ENCODE results near the gene HPD. TPM values are rescaled to one million over a fixed set of nuclear protein-coding genes. Genes with fewer than 3 reads are reported as not detected.
"Not testable (repeated sequence)": the region's sequence is repeated elsewhere in the genome, so short reads cannot be mapped to it uniquely, and the experiment has no call there.

Gene HPD
- total RNA-seq, 2 experiments from 2014 or later = not detected

DNA sequence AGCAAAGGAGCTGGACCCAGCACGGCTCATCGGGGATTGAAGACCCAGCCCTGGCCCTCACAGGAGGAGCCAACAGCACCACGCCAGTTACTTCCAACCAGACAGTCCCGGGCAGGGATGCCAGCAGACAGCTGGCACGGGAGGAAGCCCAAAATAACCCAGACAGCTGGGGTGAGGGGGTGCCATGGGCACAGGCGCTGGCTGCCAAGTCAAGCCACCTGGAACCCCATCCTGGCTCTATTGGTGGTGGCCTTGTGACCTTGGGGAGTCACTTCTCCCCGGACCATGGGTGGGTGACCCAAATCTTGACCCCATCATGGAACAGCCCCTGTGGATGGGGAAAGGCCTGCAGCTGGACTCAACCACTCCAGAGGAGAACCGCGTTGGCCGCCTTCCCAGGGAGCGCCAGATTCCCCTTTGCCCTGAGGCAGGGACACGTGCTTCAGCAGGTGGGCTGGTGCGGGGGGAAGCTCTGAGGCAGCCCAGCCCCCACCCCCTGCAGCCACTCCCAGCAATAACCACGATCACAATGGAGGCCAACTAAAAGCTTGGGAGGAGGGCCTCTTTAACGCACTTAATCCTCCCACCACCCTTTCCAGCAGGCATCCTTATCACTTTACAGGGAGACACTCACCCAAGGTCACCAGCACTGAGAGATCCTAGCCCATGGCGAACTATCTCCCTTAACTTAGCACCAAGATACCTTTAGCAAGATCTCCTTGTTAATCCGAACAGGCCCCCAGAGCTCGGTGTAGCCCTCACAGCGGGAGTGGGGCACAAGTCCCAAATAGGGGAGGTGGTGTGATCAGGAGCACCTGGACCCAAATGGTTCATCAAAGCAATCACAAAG, 60.5 kb downstream of the HPD start:
- POLR2A ChIA-PET = interaction anchor here (1.2 to 32.8 kb wide), 3 partner anchors 3 to 38 kb away, joined by 4 to 1170 read pairs (median 1170); partner anchors contain the start of genes RHOF and SETD1B
- no peak for DNase-seq
- peaks cover 44% of the 10 kb centered on the region for H3K36me3 Mint-ChIP-seq (ENCODE audit: low read depth)
- H3K27ac Mint-ChIP-seq = peak overlapping the region; percentile 92
- peaks cover 41% of the 10 kb centered on the region for H3K4me1 Mint-ChIP-seq
- H3K4me3 Mint-ChIP-seq = peak overlapping the region; percentile 84
- H3K27me3 Mint-ChIP-seq = no peaks in the 10 kb centered on the region
- CTCF ChIA-PET = interaction anchor here (1.3 to 19.6 kb wide), 7 partner anchors 8 to 120 kb away, joined by 3 to 683 read pairs (median 4); partner anchors contain the start of genes CFAP251, PSMD9 and SETD1B
- no peaks in the 10 kb centered on the region for H3K9me3 Mint-ChIP-seq

DNA sequence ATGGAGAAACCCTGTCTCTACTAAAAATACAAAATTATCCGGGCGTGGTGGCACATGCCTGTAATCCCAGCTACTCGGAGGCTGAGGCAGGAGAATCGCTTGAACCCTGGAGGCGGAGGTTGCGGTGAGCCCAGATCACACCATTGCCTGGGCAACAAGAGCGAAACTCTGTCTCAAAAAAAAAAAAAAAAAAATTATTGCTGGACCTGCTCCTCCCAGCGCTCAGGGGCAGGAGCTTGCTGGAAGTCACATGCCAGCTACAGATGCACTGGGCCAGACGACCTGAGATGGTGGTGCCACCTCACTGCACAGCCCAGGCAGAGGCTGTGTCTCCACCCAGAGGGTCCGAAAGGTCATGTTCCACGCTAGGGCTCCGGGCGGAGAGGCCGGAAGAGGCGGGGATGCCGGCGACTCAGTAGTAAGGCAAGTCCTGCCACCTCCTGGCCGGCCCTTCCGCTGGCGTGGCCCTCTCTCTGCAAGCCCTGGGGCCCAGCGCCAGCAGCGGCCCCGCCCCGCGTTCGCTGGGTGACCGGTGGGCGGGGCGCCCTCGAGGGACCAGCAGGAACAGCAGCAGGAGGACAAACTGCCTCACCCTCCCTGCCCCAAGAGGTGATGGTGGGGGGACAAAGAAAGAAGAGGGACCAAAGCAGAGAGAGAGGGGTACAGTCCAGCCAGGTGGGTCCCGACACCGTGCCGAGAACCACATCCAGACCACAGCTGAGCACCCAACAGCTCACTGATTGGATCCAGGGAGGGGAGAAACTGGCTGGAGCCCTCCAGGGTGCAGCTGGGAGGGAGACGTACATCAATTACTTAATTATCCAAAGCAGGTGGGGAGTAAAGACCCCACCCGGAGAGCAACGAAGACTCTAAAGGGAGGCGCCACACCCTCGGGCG, 61.6 kb downstream of the HPD start:
- peaks cover 39% of the 10 kb centered on the region for H3K4me1 Mint-ChIP-seq
- ChIA-PET POLR2A (interaction anchor here (0.6 to 32.8 kb wide), 6 partner anchors 4 to 121 kb away, joined by 3 to 1170 read pairs (median 26); partner anchors contain the start of genes CFAP251, PSMD9, RHOF and SETD1B), CTCF (interaction anchor here (0.7 to 19.6 kb wide), 6 partner anchors 10 to 110 kb away, joined by 4 to 683 read pairs (median 72); partner anchors contain the start of genes PSMD9, SETD1B and TMEM120B)
- H3K36me3 Mint-ChIP-seq (ENCODE audit: low read depth) = peaks cover 42% of the 10 kb centered on the region
- no peak overlapping the region for H3K27ac Mint-ChIP-seq
- no peaks in the 10 kb centered on the region for H3K9me3 Mint-ChIP-seq
- DNase-seq = no peak
- H3K4me3 Mint-ChIP-seq = no peak overlapping the region
- no peaks in the 10 kb centered on the region for H3K27me3 Mint-ChIP-seq

DNA sequence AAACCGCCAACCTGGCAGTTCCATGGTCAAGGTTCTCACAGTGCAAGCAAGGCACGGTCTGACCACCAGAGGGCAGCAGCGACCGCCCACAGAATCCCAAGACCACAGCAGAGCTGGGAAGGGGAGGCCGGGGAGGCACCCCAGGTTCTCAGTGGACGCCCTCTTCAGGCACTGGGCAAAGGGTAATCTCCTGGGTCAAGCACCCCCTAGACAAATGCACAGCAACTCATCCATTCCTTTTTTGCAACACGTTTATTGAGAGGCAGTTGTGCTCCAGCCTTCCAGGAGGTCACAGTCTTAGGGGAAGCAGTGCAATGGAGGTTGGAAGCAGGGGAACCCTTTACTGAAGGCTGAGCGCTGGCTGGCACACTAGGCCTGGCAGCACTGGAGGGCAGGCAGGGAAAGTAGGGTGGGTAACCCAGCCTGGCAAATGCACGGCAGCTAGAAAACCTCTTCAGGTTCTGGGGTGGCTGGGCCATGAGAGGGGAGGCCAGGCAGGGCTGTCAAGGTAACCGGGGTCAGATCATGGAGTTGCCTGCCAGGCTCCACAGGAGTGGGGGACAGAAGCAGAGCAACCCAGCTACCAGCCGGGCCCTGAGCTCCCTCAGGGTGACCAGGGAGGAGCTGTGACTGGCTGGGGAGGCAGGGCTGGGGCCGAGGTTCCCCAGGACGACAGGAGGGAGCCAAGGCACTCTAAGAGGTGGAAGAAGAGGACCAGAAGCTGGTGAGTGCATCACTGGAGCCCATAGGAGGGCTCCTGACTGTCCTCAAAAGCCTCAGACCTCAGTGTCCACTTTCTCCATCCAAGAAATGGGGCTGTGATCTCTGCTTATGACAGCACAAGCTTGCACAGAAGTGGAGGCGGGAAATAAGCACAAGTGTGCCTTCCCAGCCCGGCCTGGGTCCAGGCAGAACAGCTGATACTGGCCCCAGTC, 63.4 kb downstream of the HPD start:
- Mint-ChIP-seq H3K27ac (peak overlapping the region; percentile 90), H3K9me3 (no peaks in the 10 kb centered on the region), H3K27me3 (no peaks in the 10 kb centered on the region), H3K4me3 (peak overlapping the region; percentile 92), H3K36me3 (ENCODE audit: low read depth) (peaks cover 47% of the 10 kb centered on the region), H3K4me1 (peaks cover 53% of the 10 kb centered on the region)
- ChIA-PET POLR2A (interaction anchor here (1.0 to 32.8 kb wide), 10 partner anchors 5 to 395 kb away, joined by 3 to 1170 read pairs (median 6); partner anchors contain the start of genes CFAP251, PSMD9, RHOF and RNF34), CTCF (interaction anchor here (0.7 to 19.6 kb wide), 29 partner anchors 11 to 449 kb away, joined by 3 to 683 read pairs (median 7); partner anchors contain the start of genes CFAP251, PSMD9, SETD1B and TMEM120B)
- DNase-seq = peak; percentile 87

DNA sequence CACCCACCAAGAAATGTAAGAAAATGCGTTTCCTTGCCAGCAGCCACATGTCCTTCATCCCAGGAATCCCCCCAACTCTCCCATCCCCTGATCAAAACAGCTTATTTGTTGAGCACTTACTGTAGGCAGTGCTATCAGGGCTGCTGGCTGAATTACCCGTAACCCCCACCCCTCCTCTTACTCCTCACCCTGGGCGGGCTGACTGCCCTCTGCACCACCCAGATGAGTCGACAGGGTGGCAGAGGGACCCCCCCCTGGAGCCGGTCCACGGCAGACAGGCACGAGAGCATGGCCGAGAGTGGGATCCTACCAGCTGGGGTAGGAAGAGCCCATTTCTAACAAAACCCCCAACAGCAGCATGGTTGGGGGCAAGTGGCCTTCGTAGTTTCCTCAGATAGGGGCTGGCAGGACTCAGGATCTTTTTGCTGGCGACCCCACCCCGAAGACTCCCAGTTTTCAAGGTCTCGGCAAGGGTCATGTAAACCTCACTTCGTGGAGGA, 64.1 kb downstream of the HPD start:
- Mint-ChIP-seq H3K4me1 (peaks cover 61% of the 10 kb centered on the region), H3K4me3 (peak overlapping the region; percentile 92), H3K27ac (peak overlapping the region; percentile 90), H3K9me3 (no peaks in the 10 kb centered on the region), H3K36me3 (ENCODE audit: low read depth) (peaks cover 54% of the 10 kb centered on the region), H3K27me3 (no peaks in the 10 kb centered on the region)
- CTCF ChIA-PET = interaction anchor here (0.6 to 19.6 kb wide), 58 partner anchors 12 to 1501 kb away, joined by 3 to 683 read pairs (median 5); partner anchors contain the start of genes CFAP251, DIABLO, KDM2B and PSMD9
- no peak for DNase-seq
- POLR2A ChIA-PET = interaction anchor here (0.6 to 32.8 kb wide), 16 partner anchors 6 to 502 kb away, joined by 3 to 1170 read pairs (median 4); partner anchors contain the start of genes ORAI1, PSMD9, RHOF and RNF34

- no peaks in the 10 kb centered on the region for H3K9me3 Mint-ChIP-seq
- H3K27me3 Mint-ChIP-seq = no peaks in the 10 kb centered on the region
- H3K36me3 Mint-ChIP-seq (ENCODE audit: low read depth) = peaks cover 51% of the 10 kb centered on the region
- peak overlapping the region; percentile 92 for H3K4me3 Mint-ChIP-seq
- H3K27ac Mint-ChIP-seq = peak overlapping the region; percentile 90
- H3K4me1 Mint-ChIP-seq = peaks cover 60% of the 10 kb centered on the region
- CTCF ChIA-PET = interaction anchor here (0.6 to 19.6 kb wide), 62 partner anchors 13 to 1501 kb away, joined by 3 to 683 read pairs (median 5); partner anchors contain the start of genes CFAP251, DIABLO, KDM2B and PSMD9
- POLR2A ChIA-PET = interaction anchor here (0.6 to 32.8 kb wide), 19 partner anchors 7 to 1440 kb away, joined by 3 to 1170 read pairs (median 4); partner anchors contain the start of genes ORAI1, PSMD9, RHOF and RNF34
- DNase-seq = peak; percentile 97
Measured at GRCh38 chr12:121793838-121794533, 64.7 kb downstream of the HPD start.

GRCh38 chr12:121793440-121793837, 65.2 kb downstream of the HPD start, which contains the start of gene RHOF:
TSS of gene RHOF (minus strand) at chr12:121793688. CDS start at chr12:121793633, 55 bp downstream.
- CTCF ChIA-PET = interaction anchor here (0.6 to 19.6 kb wide), 21 partner anchors 13 to 542 kb away, joined by 3 to 683 read pairs (median 9); partner anchors contain the start of genes KDM2B, PSMD9, SETD1B and TMEM120B
- peaks cover 60% of the 10 kb centered on the region for H3K4me1 Mint-ChIP-seq

DNA sequence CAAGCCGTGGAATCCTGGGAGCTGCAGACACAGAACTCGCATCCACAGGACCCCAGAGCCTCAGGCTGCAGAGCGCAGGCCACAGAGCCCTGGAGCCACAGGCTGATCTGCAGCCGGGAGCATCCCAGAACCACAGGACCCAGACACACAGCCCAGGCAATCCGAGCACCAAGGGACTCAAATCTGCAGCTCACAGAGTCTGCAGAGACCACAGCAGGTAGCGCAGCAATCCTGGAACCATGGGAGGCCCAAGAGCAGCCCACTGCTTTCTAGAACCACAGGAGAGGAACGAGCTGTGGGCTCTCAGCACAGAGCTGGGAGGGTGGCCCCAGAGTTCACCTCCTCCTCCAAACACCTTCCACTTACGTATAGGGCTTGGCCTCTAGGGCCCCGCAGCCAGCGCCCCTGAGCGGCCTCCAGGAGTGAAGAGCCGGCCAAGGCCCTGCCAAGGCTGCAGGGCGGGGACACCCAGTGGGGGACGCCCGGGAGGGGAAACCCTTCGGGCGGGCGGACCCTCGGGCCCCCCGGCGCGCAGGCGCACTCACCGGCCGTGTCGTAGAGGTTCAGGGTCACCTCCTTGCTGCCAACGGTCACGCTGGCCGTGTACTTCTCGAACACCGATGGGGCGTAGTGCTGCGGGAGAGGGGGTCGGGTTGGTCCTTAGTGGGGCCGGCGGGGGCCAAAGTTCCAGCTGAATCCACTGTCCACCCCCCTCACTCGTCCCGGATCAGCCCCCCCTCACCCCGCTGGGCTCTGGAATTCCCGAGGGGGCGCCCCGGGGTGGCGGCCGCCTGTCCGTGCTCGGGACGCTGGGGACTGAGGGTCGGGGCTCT, 65.8 kb downstream of the HPD start:
- H3K27me3 Mint-ChIP-seq = no peaks in the 10 kb centered on the region
- H3K27ac Mint-ChIP-seq = peak overlapping the region; percentile 99
- peak; percentile 72 for DNase-seq
- ChIA-PET POLR2A (interaction anchor here (0.8 to 32.8 kb wide), 9 partner anchors 5 to 288 kb away, joined by 3 to 1170 read pairs (median 9); partner anchors contain the start of genes ORAI1, PSMD9, RHOF and SETD1B), CTCF (interaction anchor here (0.5 to 19.6 kb wide), 15 partner anchors 14 to 734 kb away, joined by 3 to 683 read pairs (median 16); partner anchors contain the start of genes KDM2B, KNTC1, PSMD9 and RSRC2)
- peaks cover 61% of the 10 kb centered on the region for H3K4me1 Mint-ChIP-seq
- peak overlapping the region; percentile 92 for H3K4me3 Mint-ChIP-seq
- no peaks in the 10 kb centered on the region for H3K9me3 Mint-ChIP-seq
- peaks cover 45% of the 10 kb centered on the region for H3K36me3 Mint-ChIP-seq (ENCODE audit: low read depth)

More at GRCh38 chr12:121793440-121793837, 65.2 kb downstream of the HPD start, which contains the start of gene RHOF:
- no peaks in the 10 kb centered on the region for H3K9me3 Mint-ChIP-seq
- peaks cover 47% of the 10 kb centered on the region for H3K36me3 Mint-ChIP-seq (ENCODE audit: low read depth)
- H3K4me3 Mint-ChIP-seq = peak within 1 kb of the TSS; percentile 92
- peak within 1 kb of the TSS; percentile 99 for H3K27ac Mint-ChIP-seq
- H3K27me3 Mint-ChIP-seq = no peaks in the 10 kb centered on the region
- DNase-seq = peak; percentile 77
- POLR2A ChIA-PET = interaction anchor here (0.6 to 32.8 kb wide), 10 partner anchors 6 to 1441 kb away, joined by 3 to 1170 read pairs (median 7); partner anchors contain the start of genes ORAI1, PSMD9, RHOF and SETD1B

- peak; percentile 55 for DNase-seq
- Mint-ChIP-seq H3K4me3 (peak overlapping the region; percentile 92), H3K27me3 (no peaks in the 10 kb centered on the region), H3K9me3 (no peaks in the 10 kb centered on the region), H3K4me1 (peaks cover 63% of the 10 kb centered on the region), H3K36me3 (ENCODE audit: low read depth) (peaks cover 47% of the 10 kb centered on the region), H3K27ac (peak overlapping the region; percentile 99)
- POLR2A ChIA-PET = interaction anchor here (0.9 to 32.8 kb wide), 10 partner anchors 5 to 289 kb away, joined by 3 to 1170 read pairs (median 5); partner anchors contain the start of genes KDM2B, PSMD9, RHOF and SETD1B
- CTCF ChIA-PET = interaction anchor here (0.5 to 19.6 kb wide), 6 partner anchors 13 to 735 kb away, joined by 3 to 683 read pairs (median 32); partner anchors contain the start of genes KNTC1, PSMD9, RSRC2 and SETD1B
Measured at GRCh38 chr12:121791671-121792551, 66.7 kb downstream of the HPD start.

GRCh38 chr12:121790785-121791184, 67.9 kb downstream of the HPD start:
- Mint-ChIP-seq H3K27ac (peak overlapping the region; percentile 99), H3K4me3 (peak overlapping the region; percentile 92), H3K4me1 (peaks cover 70% of the 10 kb centered on the region), H3K36me3 (ENCODE audit: low read depth) (peaks cover 56% of the 10 kb centered on the region)
- not testable (repeated sequence) for DNase-seq, H3K9me3 Mint-ChIP-seq, H3K27me3 Mint-ChIP-seq
- CTCF ChIA-PET = interaction anchor here (1.4 to 19.6 kb wide), 3 partner anchors 12 to 98 kb away, joined by 5 to 683 read pairs (median 380); partner anchors contain the start of genes PSMD9 and SETD1B
- POLR2A ChIA-PET = interaction anchor here (1.2 to 32.8 kb wide), 7 partner anchors 3 to 210 kb away, joined by 3 to 1170 read pairs (median 6); partner anchors contain the start of genes KDM2B, PSMD9, RHOF and SETD1B
